ENCODE data around the gene CES3.
"Not testable (repeated sequence)": the region's sequence is repeated elsewhere in the genome, so short reads cannot be mapped to it uniquely, and the experiment has no call there.

Gene CES3

GRCh38 chr16:66926961-66927436, 34.1 kb upstream of the CES3 start:
- DNase-seq: peak; percentile 97

GRCh38 chr16:66927918-66928649, 33.0 kb upstream of the CES3 start:
- DNase-seq: no peak

DNA sequence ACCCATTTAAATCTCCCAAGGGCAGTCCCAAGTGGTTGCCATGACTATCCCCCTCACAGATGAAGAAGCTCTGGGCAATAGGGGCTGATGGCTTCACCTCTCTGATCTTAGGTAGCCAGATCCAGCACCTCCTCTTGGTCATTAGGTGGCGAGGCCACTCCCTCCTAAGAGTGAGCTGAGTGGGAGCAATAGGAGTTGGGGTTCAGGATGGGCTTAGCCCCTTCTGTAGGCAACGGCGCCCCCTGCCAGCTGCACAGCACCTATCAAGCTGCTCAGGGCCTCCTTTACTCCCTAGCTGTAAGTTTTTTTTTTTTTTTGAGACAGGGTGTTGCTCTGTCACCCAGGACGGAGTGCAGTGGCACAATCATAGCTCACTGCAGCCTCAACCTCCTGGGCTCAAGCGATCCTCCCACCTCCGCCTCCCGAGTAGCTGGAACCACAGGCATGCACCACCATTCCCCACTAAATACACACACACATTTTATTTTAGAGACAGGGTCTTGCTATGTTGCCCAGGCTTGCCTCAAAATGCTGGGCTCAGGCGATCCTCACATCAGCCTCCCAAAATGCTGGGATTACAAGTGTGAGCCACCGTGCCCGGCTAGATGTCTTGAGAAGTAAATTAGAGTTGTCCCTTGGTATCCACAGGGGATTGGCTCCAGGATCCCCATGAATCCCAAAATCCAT, 32.2 kb upstream of the CES3 start:
- DNase-seq: peak; percentile 49

DNA sequence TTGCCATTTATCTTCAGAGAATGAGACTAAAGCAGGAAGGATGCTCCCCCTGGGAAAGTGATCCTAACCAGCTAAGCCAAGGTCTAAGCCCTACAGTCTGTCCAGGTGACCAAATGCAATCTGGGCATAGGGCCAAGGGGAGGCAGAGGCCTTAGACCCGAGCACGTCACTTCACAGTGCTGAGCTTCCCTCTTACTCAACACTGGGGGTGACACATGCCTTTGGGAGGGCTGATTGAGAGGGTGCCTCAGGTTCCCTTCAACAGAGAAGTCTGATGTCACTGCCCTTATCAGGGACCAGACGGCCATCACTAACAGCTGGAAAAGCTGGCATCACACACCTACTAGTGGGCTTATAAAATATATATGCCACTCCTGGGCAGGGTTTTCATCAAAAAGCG, 30.9 kb upstream of the CES3 start:
- peak; percentile 75 for DNase-seq

DNA sequence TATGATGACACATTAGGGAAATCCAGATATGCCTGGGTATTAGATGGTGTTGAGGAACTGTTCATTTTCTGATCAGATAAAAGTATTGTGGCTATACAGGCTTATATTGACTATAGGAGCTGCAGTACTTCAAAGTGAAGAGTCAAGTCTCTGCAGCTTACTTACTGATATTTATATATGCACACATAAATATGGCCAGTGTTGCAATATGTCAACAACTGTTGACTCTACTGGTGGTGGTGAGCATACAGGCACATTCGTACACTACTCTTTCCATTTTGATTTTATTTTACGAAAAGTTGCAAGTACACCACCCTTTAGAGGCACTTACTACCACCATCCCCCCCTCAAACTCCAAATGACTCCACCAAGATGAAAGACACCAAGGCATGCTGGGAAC, 29.4 kb upstream of the CES3 start:
- no peak for DNase-seq

- DNase-seq: no peak
Measured at GRCh38 chr16:66932076-66932475, 29.0 kb upstream of the CES3 start.

- DNase-seq: no peak
Measured at GRCh38 chr16:66933776-66934137, 27.3 kb upstream of the CES3 start.

DNA sequence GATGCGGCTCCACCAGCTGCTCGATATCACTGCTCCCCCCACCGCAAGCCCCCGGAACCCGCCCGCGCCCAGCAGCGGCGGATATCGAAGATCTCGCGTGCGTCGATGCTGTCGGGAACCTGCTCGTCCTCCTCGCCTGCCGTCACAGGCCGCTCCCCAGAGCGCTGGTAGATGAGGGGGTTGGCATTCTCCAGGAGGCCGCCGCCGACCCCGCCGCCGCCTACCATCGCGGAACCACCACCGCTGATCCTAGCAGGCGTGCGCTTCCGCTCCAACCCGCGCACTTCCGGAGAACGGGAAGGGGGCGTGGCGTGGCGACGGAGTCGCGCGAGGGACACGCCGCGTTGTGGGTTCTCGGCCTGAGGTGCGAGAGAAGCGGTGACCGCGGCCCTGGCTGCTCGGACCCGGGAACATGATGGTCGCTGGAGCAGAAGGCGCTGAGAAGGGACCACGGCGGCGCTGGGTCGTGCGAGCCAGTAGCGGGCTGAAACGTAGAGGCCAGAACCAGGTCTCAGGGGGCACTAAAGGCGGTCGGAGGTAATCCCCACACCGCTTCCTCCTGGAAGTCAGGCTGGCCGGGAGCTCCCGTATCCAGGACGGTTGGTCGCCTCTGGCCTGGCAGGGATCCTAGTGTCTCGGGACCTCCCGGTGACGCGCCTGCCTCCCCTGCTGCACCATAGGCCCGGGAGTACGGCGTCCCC, 26.8 kb upstream of the CES3 start, which contains the start of gene CIAO2B:
CIAO2B (minus strand) TSS at position 265 of the 701 bp plus-strand sequence; CDS start at position 227, 38 bp downstream.
- DNase-seq: peak; percentile 88

DNA sequence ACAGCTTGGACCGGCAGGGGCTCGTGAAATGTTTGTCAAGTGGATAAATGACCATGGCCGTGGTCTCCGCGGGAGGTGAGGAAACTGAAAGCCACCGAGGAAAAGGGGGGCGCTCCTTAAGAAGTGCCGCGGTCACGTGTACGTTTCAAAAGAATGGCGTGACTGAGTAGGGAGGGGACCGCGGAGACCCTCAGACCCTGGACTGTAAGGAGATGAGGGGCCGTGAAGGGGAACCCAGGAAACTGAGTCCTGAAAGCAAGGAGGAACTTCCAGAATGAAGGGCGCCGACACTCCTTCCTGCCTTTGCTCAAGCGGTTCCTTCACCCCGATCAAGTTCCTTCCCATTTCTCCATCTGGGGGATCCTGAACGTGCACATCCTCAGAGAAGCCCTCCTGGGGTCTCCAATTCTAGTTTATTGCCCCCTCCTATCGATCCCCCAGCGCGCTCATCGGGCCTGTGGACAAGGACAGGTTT, 26.2 kb upstream of the CES3 start:
- not testable (repeated sequence) for DNase-seq

- DNase-seq: peak; percentile 57
Measured at GRCh38 chr16:66935314-66936011, 25.6 kb upstream of the CES3 start, which contains the start of gene CES2. CES2 (plus strand) TSS chr16:66935516; CDS start chr16:66935636, 120 bp downstream.

DNA sequence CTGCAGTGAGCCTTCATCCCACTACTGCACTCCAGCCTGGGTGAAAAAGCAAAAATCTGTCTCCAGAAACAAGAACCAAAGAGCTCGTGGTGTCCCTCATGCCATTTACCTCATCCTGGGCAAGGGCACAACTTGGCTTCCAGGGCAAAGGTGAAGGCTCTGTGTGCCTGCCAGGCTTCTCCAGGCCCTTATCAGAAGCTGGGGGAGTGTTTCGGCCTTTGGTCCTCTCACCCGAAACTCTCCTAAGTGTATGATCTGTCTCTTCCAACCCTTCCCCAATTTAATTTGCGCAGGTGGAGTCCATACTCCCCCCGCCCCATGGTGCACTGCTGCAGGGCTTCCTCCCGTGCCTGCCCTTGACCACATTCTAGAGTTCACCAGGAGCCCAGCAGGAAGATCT, 24.6 kb upstream of the CES3 start:
- DNase-seq: no peak

DNA sequence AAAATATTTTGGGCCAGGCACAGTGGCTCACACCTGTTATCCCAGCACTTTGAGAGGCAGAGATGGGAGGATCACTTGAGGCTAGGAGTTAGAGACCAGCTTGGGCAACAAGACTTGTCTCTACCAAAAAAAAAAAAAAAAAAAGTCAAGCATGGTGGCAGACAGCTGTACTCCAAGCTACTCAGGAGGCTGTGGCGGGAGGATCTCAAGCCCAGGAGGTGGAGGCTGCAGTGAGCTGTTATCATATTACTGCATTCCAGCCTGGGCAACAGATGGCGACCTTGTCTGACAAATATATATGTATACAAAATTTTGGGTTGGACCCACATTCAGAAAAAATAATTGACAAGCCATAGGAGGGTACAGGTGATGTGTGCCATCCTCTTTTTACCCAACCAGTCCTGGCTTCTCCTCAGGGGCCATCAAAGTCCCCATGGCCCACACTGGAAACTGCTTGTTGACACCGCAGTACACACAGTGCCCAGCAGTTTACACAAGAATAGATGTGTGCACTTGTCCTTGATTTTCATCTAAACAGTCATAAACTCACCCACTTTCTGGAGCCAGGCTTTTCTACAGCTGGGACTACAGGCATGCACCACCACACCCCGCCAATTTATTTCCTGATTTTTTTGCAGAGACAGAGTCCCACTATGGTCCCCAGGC, 24.0 kb upstream of the CES3 start:
- DNase-seq: no peak

GRCh38 chr16:66937725-66938337, 23.2 kb upstream of the CES3 start:
- DNase-seq: no peak

GRCh38 chr16:66939366-66939765, 21.7 kb upstream of the CES3 start:
- no peak for DNase-seq

DNA sequence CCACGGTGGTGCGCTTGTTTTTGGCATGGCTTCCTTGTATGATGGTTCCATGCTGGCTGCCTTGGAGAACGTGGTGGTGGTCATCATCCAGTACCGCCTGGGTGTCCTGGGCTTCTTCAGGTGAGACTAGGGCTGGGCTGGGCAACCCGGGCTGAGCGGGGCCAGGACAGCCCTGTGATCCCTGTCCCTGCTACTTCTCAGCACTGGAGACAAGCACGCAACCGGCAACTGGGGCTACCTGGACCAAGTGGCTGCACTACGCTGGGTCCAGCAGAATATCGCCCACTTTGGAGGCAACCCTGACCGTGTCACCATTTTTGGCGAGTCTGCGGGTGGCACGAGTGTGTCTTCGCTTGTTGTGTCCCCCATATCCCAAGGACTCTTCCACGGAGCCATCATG, 20.8 kb upstream of the CES3 start:
- DNase-seq: no peak

DNA sequence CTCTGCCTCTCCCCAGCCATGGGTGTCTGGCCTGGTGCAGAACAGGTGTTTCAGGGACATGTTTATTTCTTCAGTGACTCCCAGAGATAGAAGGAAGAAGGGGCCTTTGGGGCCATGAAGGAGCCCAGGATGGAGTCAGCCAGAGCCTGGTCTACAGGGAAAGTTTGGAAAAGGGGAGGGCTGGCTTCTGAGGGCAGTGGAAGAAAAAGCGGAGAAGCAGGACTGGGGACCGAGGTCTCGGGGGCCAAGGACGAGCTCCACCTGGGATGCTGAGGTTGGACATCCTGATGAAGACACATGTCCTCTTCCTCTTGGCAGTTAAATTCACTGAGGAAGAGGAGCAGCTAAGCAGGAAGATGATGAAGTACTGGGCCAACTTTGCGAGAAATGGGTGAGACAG, 18.1 kb upstream of the CES3 start:
- no peak for DNase-seq

DNA sequence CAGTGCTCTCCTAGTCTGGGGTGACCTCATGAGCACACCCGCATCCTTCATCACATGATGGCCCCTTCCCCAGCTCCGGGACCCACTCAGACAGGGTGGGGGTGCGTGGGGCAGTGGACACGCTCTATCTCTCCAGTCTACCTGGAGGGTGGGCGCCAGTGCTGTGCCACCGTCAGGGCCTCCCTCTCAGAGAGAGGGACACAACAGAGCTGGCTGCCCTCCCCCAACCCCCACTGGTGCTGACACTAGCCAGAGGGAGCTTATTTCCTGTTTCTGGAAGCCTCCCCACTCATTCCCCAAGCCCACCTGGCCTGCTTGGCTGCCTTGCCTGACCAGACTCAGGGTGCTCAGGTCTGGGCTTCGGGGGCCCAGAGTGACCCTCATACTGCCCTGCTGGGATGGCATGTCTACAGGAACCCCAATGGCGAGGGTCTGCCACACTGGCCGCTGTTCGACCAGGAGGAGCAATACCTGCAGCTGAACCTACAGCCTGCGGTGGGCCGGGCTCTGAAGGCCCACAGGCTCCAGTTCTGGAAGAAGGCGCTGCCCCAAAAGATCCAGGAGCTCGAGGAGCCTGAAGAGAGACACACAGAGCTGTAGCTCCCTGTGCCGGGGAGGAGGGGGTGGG, 17.5 kb upstream of the CES3 start:
- no peak for DNase-seq

DNA sequence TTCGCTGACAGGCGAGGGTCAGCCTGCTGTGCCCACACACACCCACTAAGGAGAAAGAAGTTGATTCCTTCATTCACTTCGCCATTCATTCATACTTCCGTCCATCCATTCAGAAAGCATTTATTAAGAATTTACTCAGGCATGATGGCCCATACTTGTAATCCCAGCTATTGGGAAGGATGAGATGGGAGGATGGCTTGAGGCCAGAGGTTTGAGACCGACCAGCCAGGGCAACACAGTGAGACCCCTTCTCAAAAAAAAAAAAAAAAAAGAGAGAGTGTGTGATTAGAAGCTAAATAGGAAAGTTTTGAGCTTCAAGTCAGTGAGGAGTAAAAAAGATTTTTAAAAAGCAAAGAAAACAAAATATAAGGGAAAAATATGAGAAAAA, 17.0 kb upstream of the CES3 start:
- DNase-seq: no peak

DNA sequence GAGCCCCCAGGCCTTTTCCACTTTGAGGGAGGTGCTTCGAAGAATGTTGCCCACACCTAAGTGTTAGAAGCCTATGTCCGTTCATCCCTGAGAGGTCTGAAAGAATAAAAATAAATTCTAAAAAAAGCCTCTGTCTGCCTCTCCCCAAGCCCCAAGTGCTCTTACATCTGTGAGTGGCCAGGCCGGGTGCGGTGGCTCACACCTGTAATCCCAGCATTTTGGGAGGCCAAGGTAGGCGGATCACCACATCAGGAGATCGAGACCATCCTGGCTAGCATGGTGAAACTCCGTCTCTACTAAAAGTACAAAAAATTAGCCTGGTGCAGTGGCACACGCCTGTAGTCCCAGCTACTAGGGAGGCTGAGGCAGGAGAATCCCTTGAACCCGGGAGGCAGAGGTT, 16.1 kb upstream of the CES3 start:
- DNase-seq: not testable (repeated sequence)

- DNase-seq: no peak
Measured at GRCh38 chr16:66945939-66946338, 15.1 kb upstream of the CES3 start.

- DNase-seq: no peak
Measured at GRCh38 chr16:66946541-66946940, 14.5 kb upstream of the CES3 start.

- no peak for DNase-seq
Measured at GRCh38 chr16:66946974-66947301, 14.1 kb upstream of the CES3 start.
